Transverse colon (tissue), 3 donors: ENCODE data around the gene U2AF2.

Source experiments
- CTCF ChIP-seq, 5 experiments: fragments of 200-600 bp in 3 of 5; fragments of 450-650 bp in 2 of 5; sonication (generic) in 3 of 5; IDR thresholded peaks; 1 replicate in 2 of 5; 2 replicates in 3 of 5; pipeline ENCODE4 v1.5.1; 2016 to 2017; ENCODE audit warnings: antibody characterized with exemption in 5 of 5, inconsistent platforms in 3 of 5, mild to moderate bottlenecking in 2 of 5, moderate library complexity in 1 of 5
- EP300 ChIP-seq: sonication (generic); formaldehyde crosslinking; IDR thresholded peaks from one replicate; pipeline ENCODE4 v1.6.1; 2017; ENCODE audit warnings: antibody characterized with exemption, low read depth

DNA sequence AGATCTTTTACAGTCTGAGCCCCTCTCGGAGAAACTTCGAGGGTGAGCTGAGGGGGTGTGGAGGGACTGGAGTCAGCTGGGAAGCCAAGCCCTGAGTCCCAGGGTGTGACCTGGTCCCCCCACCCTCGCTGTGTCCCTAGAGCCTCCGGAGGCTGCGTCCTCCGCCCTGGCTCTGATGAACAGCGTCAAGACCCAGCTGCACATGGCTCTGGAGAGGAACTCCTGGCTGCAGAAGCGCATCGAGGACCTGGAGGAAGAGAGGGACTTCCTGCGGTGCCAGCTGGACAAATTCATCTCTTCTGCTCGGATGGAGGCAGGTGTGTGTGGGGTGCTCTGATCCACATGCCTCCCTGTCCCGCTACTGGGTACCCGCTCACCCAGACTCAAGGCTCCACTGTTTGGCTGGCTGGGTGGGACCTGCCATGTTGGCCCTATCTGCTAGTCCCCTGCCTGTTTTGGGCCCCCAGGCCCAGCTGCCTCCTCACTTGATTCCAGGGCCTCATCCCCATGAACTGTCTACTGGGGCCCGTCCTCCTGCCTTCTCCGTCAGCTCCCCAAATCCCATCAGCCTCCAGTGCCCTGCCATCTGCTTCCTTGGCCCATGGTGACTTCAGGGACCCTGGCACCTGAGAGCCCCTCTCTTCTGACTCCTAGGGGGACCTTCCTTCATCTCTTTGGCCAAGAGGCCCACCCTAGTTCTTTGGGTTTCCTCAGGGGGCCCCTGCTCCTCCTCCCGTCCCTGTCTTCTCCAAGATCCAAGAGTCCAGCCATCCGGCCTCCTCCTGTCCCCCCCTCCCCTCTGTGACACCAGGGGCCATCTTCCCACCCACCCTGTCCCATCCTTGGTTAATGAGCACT lies 5.3 kb upstream of the U2AF2 start:
- TF ChIP-seq CTCF (IDR thresholded peaks at IDR 0.05) (no peak), EP300 (no peak)
